Choroid plexus epithelial cell (primary cell): ENCODE measurements around the gene CDC27.

ENCODE experiments used
- DNase-seq: peaks from one replicate; pipeline ENCODE4 v3.0.0-alpha.2; 2010; ENCODE audit warnings: low read depth
- H3K4me3 ChIP-seq: 2 replicates; pipeline ENCODE4 v1.5.1; 2011; ENCODE audit warnings: low read depth, mild to moderate bottlenecking, control low read depth, low read length, moderate library complexity
- CTCF ChIP-seq: conservative IDR thresholded peaks from 2 replicates; pipeline ENCODE4 v1.5.1; 2011; ENCODE audit warnings: low read depth, mild to moderate bottlenecking, control low read depth, inconsistent platforms, low read length, moderate library complexity

The CDC27 gene

GRCh38 chr17:47188876-47189731 lies at the start of gene CDC27:
TSS of gene CDC27 (minus strand) at chr17:47189295. CDS start at chr17:47189172, 123 bp downstream.
- TF ChIP-seq CTCF, result no peak
- H3K4me3 ChIP-seq, result peak within 1 kb of the TSS; percentile 83
- DNase-seq, result peak; percentile 99

GRCh38 chr17:47238321-47239010 lies 49.4 kb upstream of the CDC27 start:
- DNase-seq, result no peak
- no peak for TF ChIP-seq CTCF
- no peak overlapping the region for H3K4me3 ChIP-seq

- no peak for TF ChIP-seq CTCF
- DNase-seq, result no peak
- H3K4me3 ChIP-seq, result no peak overlapping the region
These were observed 48.7 kb upstream of the CDC27 start for GRCh38 chr17:47237841-47238240.

GRCh38 chr17:47235923-47236322 lies 46.8 kb upstream of the CDC27 start:
- TF ChIP-seq CTCF, result no peak
- DNase-seq, result no peak
- no peak overlapping the region for H3K4me3 ChIP-seq

- no peak for TF ChIP-seq CTCF
- no peak overlapping the region for H3K4me3 ChIP-seq
- DNase-seq, result no peak
These were observed 46.4 kb upstream of the CDC27 start for GRCh38 chr17:47235506-47235905.

- no peak for TF ChIP-seq CTCF
These were observed 43.4 kb upstream of the CDC27 start for GRCh38 chr17:47232465-47232864.

More at GRCh38 chr17:47232465-47232864, 43.4 kb upstream of the CDC27 start:
- DNase-seq, result no peak
- H3K4me3 ChIP-seq, result no peak overlapping the region
